GM21515 (cell line): ENCODE data around the gene COQ8A.
"Not testable (repeated sequence)": the region's sequence is repeated elsewhere in the genome, so short reads cannot be mapped to it uniquely, and the experiment has no call there.

Experiments
- ATAC-seq: cut with Tn5 transposase; IDR thresholded peaks from one replicate; pipeline ENCODE4 v1.9.1; 2021; ENCODE audit not compliant: unreplicated experiment

The COQ8A gene

DNA sequence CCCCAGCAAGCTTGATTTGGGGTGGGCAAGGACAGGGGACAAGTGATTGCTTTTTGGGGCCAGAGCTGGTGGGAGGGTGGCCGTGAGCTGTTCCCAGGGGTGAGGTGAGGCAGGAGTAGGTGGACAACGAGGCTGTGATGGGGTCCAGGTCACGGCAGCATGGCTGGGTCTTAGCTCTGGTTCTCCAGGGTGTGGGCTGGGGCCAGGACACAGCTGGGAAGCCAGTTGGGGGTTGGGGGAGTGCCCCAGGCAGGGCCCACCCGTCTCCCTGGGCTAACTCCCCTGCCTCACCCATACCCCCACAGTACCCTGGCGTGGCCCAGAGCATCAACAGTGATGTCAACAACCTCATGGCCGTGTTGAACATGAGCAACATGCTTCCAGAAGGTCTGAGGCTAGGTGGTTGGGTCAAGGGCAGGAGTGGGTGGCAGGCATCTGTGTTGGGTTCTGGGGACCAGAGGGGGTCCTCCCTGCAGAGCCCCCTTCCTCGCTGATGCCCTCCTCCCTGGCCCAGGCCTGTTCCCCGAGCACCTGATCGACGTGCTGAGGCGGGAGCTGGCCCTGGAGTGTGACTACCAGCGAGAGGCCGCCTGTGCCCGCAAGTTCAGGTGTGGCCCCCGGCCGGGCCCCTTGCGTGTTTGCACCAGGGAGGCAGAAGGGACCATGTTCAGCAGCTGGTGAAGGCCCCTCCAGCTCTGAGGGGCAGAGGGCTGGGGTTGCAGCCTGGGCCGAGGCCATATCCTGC, 43.3 kb downstream of the COQ8A start:
- no peak for ATAC-seq

DNA sequence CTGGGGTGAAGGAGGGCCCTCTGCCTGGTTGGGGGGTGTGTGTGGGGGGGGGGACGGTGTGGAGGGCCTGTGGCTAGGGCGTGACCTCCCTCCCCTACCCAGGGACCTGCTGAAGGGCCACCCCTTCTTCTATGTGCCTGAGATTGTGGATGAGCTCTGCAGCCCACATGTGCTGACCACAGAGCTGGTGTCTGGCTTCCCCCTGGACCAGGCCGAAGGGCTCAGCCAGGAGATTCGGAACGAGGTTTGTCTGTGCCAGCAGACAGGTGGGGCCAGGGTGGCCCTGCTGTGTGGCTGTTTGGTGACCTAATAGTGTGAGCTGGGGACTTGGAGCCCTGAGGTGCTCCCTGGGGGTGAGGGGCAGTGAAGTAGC, 43.9 kb downstream of the COQ8A start:
- ATAC-seq, result no peak

DNA sequence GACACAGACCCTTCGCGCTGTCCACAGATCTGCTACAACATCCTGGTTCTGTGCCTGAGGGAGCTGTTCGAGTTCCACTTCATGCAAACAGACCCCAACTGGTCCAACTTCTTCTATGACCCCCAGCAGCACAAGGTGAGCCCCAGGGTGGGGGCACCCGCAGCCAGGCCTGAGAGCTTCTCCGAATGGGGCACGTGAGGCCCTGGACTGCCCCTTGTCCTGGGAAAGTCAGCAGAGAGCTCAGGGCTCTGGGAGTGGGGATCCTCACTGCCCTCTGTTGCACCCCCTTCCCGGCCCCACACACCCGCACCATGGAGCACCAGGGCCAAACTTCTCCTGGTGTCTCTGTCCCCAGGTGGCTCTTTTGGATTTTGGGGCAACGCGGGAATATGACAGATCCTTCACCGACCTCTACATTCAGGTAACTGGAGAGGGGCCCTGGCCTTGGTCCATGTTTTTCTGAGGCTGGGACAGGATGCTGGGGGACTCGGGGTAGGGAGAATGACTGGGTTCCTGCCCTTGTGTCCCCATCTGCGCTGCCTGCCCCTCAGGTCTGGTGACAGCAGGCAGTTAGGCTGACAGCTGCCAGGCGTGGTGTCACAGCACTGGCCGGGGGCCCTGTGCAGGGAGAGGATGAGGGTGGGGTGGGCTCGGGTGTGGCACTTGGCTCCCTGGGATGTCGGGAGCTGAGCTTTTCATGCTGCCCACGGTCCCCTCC, 44.6 kb downstream of the COQ8A start:
- no peak for ATAC-seq

DNA sequence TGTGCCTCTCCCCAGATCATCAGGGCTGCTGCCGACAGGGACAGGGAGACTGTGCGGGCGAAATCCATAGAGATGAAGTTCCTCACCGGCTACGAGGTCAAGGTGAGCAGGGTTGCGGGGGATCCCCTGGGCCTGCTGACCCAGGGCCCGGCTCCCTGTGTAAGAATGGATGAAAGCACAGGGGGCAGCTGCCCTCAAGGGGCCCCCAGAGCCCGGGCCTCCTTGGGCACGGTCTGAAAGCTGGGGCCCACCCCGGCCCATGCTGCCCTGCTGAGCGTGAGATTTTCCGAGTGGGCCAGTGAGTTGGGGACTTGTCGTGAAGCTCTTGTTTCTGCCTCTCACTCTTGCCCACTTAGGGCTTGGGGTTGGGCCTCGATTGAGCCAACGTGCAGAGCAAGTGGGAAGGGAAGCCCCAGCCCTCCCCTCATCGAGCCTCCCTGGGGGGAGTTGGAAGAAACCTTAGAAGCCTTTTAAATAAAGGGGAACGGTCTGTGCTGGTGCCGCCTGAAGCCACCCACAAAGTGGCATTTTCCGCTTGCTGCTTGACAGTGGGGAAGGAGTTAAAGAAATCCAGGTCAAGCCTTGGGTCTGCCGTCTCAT, 45.2 kb downstream of the COQ8A start:
- no peak for ATAC-seq

DNA sequence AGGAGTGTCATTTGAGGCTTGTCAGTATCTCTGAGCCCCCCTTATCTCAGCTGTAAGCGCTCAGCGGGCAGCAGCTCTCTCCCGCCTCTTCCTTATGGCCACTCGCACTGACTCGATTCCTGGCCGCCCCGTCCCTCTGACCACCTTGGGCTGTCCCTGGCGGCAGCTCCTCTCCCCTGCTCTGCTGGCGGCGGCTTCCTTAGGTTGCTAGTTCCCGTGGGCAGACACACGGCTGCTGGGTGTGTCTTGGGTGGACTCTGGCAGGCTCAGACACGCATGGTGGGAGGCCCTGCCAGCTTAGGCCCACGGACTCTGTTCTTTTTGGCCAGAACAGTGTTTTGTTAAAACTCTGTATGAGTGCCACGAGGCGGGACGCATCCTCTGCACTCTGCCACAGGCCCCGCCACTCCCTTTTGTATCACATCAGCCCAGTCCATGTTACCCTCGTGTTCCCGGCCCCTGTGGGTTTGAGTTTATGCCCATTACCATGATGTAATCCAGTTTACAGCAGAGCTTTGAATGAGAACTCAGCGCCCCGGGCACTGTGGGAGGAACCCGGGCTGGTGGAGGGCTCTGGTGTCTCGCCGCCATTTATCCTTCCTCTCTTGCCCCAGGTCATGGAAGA, 45.9 kb downstream of the COQ8A start:
- no peak for ATAC-seq

DNA sequence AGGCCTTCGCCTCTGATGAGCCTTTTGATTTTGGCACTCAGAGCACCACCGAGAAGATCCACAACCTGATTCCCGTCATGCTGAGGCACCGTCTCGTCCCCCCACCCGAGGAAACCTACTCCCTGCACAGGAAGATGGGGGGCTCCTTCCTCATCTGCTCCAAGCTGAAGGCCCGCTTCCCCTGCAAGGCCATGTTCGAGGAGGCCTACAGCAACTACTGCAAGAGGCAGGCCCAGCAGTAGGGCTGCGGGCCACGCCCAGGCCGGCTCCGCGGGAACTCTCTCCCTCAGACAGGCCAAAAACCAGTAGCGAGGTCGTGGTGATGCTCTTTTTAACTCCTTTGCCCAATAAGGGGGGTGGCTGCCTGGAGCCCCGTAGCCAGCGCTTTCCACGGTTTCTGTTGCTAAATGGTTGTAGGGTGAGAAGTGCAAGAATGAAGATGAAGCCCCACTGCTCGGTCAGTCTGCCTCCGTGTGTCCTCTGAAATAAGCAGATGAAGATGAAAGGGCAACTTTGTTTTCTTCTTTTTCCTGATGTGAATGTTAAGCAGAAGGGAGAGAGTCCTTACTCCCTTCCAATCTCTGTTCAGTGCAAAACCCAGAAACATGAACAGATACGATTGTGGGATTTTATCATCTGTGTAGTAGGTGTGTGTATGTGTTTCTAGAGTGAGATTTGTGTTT, 46.5 kb downstream of the COQ8A start:
- ATAC-seq, result no peak

DNA sequence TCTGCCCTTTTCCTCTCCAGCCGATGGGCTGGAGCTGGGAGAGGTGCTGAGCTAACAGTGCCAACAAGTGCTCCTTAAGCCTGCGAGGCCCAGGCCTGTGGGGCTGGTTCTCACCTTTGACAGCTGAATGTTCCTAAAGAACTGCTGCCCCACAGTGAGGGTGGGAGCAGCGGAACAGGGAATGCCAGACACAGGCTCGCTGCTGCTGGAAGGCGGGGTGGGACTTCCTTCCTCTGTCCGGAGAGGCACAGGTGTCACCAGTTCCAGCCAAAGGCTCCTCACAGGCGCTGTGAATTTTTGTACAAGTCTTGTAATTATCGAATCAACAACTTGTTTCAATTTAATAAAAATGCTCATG, 47.1 kb downstream of the COQ8A start:
- no peak for ATAC-seq

DNA sequence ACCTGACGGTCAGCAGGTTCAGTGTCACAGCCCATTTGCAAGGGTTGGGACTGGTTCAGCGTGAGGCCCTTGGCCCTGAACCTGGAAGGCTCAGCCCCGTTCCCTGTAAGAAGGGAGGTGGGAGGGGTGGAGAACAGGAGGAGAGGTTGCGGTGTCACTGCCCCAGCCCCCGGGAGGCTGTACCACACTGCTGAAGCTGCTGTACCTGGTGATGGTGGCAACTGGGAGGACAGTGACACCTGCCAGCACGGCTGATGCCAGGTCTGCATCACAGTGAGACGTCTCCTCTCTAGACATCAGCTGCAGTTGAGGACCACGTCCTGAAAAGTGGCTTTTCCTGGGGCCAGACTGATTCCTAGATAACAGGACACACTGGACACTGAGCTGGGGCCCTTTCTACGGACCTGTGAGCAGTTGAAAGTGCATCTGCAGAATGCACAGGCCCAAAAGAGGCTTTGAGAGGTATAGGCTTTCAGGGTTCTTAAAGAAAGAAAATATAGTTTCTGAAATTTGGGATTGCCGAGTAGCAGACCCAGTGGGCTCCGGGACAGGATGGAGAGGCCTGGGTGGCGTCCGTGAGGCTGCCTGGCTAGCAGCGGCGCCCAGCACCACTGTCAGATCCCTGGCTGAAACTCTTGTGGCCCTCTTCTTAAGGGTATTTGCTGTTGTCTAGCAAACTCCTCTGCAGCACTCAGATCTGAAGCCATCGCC, 47.7 kb downstream of the COQ8A start:
- ATAC-seq, result no peak

DNA sequence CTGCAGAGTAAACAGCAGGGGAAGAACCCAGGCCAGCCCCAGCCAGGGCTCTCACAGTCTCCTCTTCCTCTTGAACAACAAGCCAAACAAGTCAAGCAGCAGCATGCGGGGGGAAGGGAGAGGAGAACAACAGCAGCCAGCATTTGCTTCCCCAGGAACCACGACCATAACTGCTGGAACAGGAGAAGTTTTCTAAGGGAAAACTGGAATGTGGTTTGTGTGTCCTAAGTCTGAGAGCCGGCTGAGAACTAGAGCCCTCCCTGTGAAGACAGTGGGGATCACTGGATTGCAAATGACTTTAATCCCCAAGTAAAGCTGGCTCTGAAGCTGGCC, 48.2 kb downstream of the COQ8A start:
- no peak for ATAC-seq

DNA sequence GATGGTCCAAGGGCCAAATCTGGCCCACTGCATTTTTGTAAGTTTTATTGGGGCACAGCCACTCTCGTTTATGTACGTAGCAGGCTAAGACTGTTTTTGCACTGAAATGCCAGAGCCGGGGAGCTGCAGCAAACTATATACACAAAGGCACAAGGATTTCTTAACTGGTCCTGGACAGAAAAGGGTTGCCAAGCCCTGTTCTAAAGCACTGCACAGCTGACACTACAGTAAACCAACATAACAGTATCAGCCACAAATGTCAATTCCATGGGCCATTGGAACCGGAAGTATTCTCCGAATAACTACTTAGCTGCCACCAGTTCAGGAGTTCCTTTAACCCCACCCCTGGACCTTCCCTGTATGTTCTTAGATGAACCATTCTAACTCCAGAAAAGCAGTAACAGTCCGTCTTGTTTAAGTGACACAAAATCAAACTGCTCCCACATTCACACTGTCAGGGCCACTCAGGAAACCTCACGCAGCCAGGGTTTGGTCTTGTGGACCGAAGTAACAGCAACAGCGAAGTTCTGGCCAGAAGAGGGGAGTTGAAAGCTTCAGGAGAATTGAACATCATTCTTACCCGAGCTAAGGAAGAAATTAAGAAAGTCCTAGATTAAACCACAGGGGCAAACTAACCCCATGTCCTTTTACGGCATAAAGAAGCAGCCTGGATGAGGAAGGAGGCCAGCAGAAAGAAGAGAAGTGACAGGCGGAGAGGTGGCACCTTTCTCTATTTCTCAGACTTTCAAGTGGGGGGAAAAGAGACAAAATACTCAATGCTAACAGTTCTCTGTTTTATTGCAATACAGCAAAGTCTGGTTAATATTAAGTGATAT, 49.2 kb downstream of the COQ8A start:
- no peak for ATAC-seq

DNA sequence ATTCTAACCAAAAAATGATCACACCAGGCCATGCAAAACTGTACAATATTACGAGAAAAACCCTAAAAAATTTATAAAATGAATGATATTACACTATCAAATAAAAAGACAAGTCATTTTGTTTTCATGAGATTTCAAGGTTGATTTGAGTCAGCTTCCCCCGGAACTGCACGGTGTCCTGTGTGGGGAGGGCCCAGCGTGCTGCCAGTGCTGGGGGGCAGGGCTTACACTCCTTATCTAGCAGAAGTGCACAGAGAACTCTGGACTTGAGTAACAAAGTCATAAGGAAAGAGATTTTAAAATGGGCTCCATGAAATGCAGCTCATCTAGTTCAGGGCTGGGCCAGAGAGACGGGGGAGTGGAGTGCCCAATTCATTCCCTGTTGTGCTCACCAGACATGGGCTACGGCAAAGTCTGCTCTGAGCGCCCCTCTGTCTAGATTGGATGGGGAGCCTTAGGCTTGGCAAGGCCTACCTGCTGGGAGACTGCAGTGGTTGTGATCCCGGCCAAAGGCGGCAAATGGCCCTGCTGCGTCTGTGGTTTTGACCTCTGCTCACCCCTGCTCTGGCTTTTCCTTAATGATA, 50.1 kb downstream of the COQ8A start:
- ATAC-seq, result peak; percentile 58

DNA sequence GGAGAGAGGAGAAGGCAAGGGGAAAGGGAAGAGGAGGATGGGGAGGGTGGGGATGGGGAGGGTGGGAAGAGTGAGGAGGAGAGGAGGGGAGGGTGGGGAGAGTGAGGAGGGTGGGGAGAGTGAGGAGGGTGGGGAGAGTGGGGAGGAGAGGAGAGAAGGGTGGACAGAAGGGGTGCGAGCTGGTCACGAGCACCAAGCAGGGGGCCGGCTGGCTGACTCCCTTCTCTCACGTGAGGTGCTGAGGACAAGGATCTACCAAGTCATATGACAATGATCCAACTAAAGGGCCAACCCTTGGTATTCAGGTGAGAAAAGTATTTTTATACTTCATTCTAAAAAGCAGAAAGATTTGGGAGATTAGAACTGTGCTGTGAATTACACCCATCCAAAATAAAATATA, 51.8 kb downstream of the COQ8A start:
- no peak for ATAC-seq

DNA sequence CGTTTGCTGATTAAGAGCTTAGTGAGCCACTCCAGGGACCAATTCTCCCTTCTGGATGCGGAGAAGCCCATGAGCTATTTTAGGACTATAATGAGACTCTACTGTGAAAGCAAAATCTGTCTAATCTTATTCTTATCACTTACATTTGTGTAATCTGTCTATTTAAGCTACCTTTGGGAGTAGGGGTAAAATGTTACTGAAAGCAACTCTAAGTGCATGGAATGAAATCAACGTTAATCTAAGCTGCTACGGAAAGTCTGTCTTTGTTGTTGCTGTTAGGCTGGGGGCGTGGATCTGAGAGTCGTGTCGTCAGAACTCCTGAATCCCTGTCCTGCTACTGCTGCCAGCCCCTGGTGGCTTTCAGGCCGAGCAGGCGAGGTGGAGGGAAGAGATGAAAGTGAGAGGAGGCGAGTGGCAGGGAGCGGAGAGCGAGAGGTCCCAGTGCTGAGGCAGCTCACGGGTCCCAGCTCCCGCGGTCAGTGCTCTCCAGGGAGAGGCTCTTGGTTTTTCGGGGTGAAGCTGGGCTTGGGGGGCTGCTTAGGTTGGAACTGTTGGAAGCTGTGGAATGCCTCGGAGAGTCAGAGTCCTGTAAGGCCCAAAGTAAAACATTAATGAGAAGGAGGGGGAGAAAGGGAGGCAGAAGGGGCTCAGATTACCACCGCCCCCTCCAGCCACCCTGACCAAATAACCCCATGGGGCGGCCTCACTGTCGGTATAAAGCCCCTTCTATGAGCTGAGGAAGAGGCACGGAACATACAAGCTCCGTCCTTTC, 53.9 kb downstream of the COQ8A start:
- no peak for ATAC-seq

DNA sequence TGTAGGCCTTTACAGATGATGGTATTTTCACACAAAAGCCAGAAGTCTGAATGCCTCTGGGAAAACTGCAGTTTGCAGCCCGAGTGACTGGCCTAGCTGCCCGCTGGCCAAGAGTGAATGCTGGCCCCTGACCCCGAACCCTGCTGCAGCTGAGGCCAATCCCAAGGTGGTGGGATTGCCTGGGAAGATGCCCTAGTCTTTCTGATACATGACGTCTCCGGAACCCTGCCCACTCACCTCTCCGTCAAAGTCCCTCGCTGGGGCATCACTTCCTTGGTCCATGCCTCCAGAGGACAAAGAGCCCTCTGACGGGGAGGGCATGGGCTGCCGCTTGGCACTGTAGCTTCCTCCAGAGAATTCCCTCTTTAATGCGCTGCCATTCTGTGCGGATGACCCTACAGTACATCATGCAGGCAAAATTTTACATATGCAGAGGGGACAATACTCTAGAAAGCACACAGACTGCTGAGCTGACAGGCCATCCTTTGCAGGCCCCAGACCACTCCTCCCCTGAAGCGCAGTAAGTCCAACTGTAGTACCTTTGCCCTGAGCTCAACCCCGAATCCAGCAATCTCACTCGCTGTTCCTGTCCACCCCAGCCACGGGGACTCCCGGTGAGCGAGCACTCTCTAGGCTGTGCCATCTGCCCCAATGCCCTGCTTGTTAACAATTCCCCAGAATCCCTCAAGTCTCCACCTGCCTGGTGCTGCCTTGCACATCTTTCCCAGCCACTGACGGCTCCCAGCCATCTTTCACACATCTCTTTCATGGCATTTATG, 54.7 kb downstream of the COQ8A start:
- no peak for ATAC-seq

DNA sequence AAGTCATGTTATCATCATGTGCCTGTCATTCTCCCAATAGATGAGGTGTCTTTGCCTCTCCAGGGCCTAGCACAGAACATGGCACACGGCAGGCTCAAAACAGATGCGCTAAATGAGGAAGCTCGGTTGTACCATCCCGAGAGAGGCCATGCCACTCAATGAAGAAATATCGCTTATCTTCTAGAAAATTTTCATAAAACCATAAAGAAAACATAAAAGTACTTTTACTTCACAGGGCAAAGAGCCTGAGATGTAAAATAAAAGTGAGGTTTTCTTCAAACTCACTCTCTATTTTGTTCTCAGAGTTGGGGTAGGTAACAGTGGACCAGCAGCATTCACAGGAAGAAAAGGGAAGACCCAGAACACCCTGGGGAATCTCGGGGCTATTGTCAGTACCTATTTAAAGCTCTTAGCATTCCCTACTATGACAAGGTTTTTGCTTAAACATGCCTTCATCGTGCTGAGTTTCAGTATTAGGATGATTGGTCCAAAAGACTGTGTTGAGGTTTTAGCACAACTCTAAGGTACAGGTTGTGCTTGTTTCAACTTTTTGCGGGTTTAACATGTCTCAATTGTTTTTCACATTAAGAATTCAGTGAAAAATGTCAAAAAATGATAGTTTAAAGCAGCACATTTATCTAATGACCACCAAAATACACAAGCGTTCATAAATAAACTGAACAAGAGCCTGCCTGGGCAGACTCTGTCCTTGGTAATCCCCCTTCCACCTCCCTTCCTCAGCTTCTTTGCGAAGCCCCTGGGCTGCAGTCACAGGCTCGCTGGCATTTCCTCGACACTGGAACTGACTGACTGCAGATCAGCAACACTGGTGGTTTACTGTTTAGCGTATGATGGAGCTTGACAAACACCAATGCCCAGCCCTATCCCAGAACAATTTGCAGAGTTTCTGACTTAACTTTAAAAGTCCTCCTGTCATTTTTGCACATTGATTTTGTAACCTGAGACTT, 55.6 kb downstream of the COQ8A start:
- peak; percentile 96 for ATAC-seq

DNA sequence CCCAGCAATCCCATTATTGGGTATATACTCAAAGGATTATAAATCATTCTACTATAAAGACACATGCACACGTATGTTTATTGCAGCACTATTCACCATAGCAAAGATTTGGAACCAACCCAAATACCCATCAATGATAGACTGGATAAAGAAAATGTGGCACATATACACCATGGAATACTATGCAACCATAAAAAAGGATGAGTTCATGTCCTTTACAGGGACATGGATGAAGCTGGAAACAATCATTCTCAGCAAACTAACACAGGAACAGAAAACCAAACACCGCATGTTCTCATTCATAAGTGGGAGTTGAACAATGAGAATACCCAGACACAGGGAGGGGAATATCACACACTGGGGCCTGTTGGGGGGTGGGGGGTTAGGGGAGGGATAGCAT, 59.5 kb downstream of the COQ8A start:
- not testable (repeated sequence) for ATAC-seq

DNA sequence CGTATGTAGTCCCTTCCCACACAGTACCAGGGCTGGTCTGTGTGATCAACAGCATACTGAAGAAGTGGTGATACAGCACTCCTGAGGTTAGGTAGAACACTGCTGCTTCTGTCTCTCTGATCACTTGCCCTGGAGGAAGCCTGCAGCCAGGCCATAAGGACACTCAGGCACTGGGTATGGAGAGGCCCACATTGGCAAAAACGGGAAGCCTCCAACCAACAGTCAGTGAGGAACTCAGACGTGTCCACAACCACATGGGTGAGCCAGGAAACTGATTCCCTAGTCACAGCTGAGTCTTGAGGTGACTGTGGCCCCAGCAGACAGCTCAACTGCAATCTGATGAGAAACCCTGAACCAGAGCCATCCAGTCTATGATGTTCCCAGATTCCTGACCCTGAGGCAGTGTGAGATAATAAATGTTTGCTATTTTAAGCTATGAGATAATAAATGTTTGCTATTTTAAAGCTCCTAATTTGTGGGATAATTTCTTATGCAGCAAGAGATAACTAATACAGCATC, 62.5 kb downstream of the COQ8A start:
- no peak for ATAC-seq
